Suprapubic skin (tissue), 3 donors: ENCODE measurements around the gene CACNA1I.

Experiments
- CTCF ChIP-seq, 2 donors: fragments of 200-600 bp in 1 of 2; fragments of 450-650 bp in 1 of 2; sonication (generic) in 1 of 2; IDR thresholded peaks; one replicate each; pipeline ENCODE4 v1.5.1; 2016 to 2019; ENCODE audit warnings: antibody characterized with exemption in 2 of 2, mild to moderate bottlenecking in 1 of 2, moderate library complexity in 1 of 2
- EP300 ChIP-seq: sonication (generic); formaldehyde crosslinking; IDR thresholded peaks from one replicate; pipeline ENCODE4 v1.6.1; 2017; ENCODE audit warnings: antibody characterized with exemption
- POLR2A ChIP-seq, 2 donors: fragments of 450-650 bp; IDR thresholded peaks; one replicate each; pipeline ENCODE4 v1.6.1; 2017; ENCODE audit warnings: antibody characterized with exemption in 2 of 2, mild to moderate bottlenecking in 2 of 2, moderate library complexity in 2 of 2

- no peak for TF ChIP-seq POLR2A (IDR thresholded peaks at IDR 0.05)
- no peak for TF ChIP-seq CTCF (IDR thresholded peaks at IDR 0.05)
- TF ChIP-seq EP300 = no peak
Observed at GRCh38 chr22:39682994-39683393, 112.4 kb downstream of the CACNA1I start.
